Thoracic aorta (tissue), 2 donors: ENCODE results near the gene OSM. TPM values are rescaled to one million over a fixed set of nuclear protein-coding genes. Genes with fewer than 3 reads are reported as not detected.

Experiments
- ATAC-seq: fragments of 150-250 bp; one replicate; pipeline ENCODE4 v1.8.0; 2017; ENCODE audit warnings: low read depth; ENCODE audit not compliant: insufficient number of reproducible peaks, low FRiP score
- DNase-seq: peaks from one replicate; pipeline ENCODE4 v3.0.0-alpha.2; 2020; ENCODE audit warnings: low spot score
- H3K27ac ChIP-seq, 2 donors: fragments of 200-600 bp; sonication (generic); 1 replicate in 1 of 2; 2 replicates in 1 of 2; pipeline ENCODE4 v1.5.1; 2016; ENCODE audit warnings: mild to moderate bottlenecking in 2 of 2, moderate library complexity in 2 of 2
- H3K27me3 ChIP-seq: fragments of 200-600 bp; sonication (generic); replicated peaks from 2 replicates; pipeline ENCODE4 v1.6.0; 2016; ENCODE audit warnings: mild to moderate bottlenecking; ENCODE audit not compliant: insufficient read depth
- H3K36me3 ChIP-seq: fragments of 200-600 bp; sonication (generic); one replicate; pipeline ENCODE4 v1.5.1; 2016
- H3K4me1 ChIP-seq, 2 donors: fragments of 200-600 bp; sonication (generic); 1 replicate in 1 of 2; 2 replicates in 1 of 2; pipeline versions ENCODE4 v1.5.1 to v1.6.0; 2016; ENCODE audit warnings: low read depth in 2 of 2, mild to moderate bottlenecking in 1 of 2; ENCODE audit not compliant: control insufficient read depth in 1 of 2
- H3K4me3 ChIP-seq: fragments of 200-600 bp; sonication (generic); 2 replicates; pipeline ENCODE4 v1.5.1; 2016; ENCODE audit warnings: mild to moderate bottlenecking
- H3K9me3 ChIP-seq: fragments of 200-600 bp; sonication (generic); 2 replicates; pipeline ENCODE4 v1.5.1; 2016
- CTCF ChIP-seq: fragments of 200-600 bp; sonication (generic); IDR thresholded peaks from one replicate; pipeline ENCODE4 v1.5.1; 2019; ENCODE audit warnings: antibody characterized with exemption
- total RNA-seq, 2 donors: library from RNA; depleted of rRNA; stranded (reverse); fragments of >200 nt; gene quantifications; one replicate each; pipeline versions ENCODE4 v1.1.0 to v1.2.3, GENCODE V29; 2016

Gene OSM
- total RNA-seq, 2 donors from 2014 or later: 3.5 to 27.1 TPM

- Histone ChIP-seq H3K4me1 (peaks cover 16 to 46% of the 10 kb centered on the region in 2 donors), H3K9me3 (no peaks in the 10 kb centered on the region), H3K4me3 (no peak overlapping the region), H3K36me3 (peaks cover 79% of the 10 kb centered on the region), H3K27me3 (no peaks in the 10 kb centered on the region), H3K27ac (no peak overlapping the region)
- ATAC-seq: no peak
- no peak for DNase-seq
- TF ChIP-seq CTCF: no peak
Observed at GRCh38 chr22:30294830-30295229, 28.2 kb upstream of the OSM start.

- TF ChIP-seq CTCF: no peak
- no peak for ATAC-seq
- Histone ChIP-seq H3K36me3 (peaks cover 73% of the 10 kb centered on the region), H3K4me3 (no peak overlapping the region), H3K27ac (no peak overlapping the region), H3K9me3 (no peaks in the 10 kb centered on the region), H3K27me3 (no peaks in the 10 kb centered on the region), H3K4me1 (peaks cover 16 to 46% of the 10 kb centered on the region in 2 donors)
- DNase-seq: no peak
Observed at GRCh38 chr22:30294066-30294465, 27.4 kb upstream of the OSM start.

- Histone ChIP-seq H3K27ac (no peak overlapping the region), H3K36me3 (peaks cover 64% of the 10 kb centered on the region), H3K4me1 (peaks cover 16 to 46% of the 10 kb centered on the region in 2 donors)
Observed at GRCh38 chr22:30293026-30293425, 26.4 kb upstream of the OSM start.

GRCh38 chr22:30292069-30292970 lies 25.7 kb upstream of the OSM start:
- no peak for TF ChIP-seq CTCF
- Histone ChIP-seq H3K9me3 (no peaks in the 10 kb centered on the region), H3K27me3 (no peaks in the 10 kb centered on the region), H3K36me3 (peaks cover 57% of the 10 kb centered on the region), H3K4me3 (no peak overlapping the region), H3K4me1 (peaks cover 16 to 46% of the 10 kb centered on the region in 2 donors), H3K27ac (peak overlapping the region; percentile 95 to 96)
- DNase-seq (no peak), ATAC-seq (no peak)

More at GRCh38 chr22:30293026-30293425, 26.4 kb upstream of the OSM start:
- no peaks in the 10 kb centered on the region for H3K9me3 ChIP-seq
- TF ChIP-seq CTCF: no peak
- ATAC-seq (no peak), DNase-seq (no peak)
- no peaks in the 10 kb centered on the region for H3K27me3 ChIP-seq
- no peak overlapping the region for H3K4me3 ChIP-seq

- no peak for TF ChIP-seq CTCF
- Histone ChIP-seq H3K27me3 (no peaks in the 10 kb centered on the region), H3K4me1 (peaks cover 16 to 42% of the 10 kb centered on the region in 2 donors), H3K9me3 (no peaks in the 10 kb centered on the region), H3K27ac (peak overlapping the region; percentile 95 to 96), H3K36me3 (peaks cover 49% of the 10 kb centered on the region), H3K4me3 (no peak overlapping the region)
- DNase-seq: peak; percentile 84
- ATAC-seq: peak; percentile 35
Observed at GRCh38 chr22:30291058-30291892, 24.6 kb upstream of the OSM start.
